CD4-positive, alpha-beta T cell treated with Interleukin-10 for 1 hour (primary cell): Measurements from ENCODE around the gene RPGRIP1.
"Not testable (repeated sequence)": the region's sequence is repeated elsewhere in the genome, so short reads cannot be mapped to it uniquely, and the experiment has no call there.

ENCODE experiments used
- DNase-seq: peaks from one replicate; pipeline ENCODE4 v3.0.0-alpha.2; 2020

RPGRIP1 gene

GRCh38 chr14:21258889-21259787, 20.7 kb upstream of the RPGRIP1 start:
- DNase-seq = peak; percentile 2

GRCh38 chr14:21261824-21262223, 18.1 kb upstream of the RPGRIP1 start:
- DNase-seq = peak; percentile 1

GRCh38 chr14:21262410-21262809, 17.5 kb upstream of the RPGRIP1 start:
- DNase-seq = peak; percentile 20

GRCh38 chr14:21263284-21264024, 16.4 kb upstream of the RPGRIP1 start:
- peak; percentile 22 for DNase-seq

- DNase-seq = peak; percentile 68
These were observed 15.7 kb upstream of the RPGRIP1 start for GRCh38 chr14:21264025-21264801.

GRCh38 chr14:21267431-21267845, 12.4 kb upstream of the RPGRIP1 start:
- peak; percentile 33 for DNase-seq

- DNase-seq = peak; percentile 64
These were observed 11.8 kb upstream of the RPGRIP1 start for GRCh38 chr14:21267886-21268616.

- peak; percentile 57 for DNase-seq
These were observed 11.1 kb upstream of the RPGRIP1 start for GRCh38 chr14:21268617-21269251.

GRCh38 chr14:21269252-21270046, 10.4 kb upstream of the RPGRIP1 start, which contains the start of gene HNRNPC:
Gene HNRNPC (minus strand): TSS chr14:21269442. CDS start chr14:21234193, 35,249 bp downstream.
- DNase-seq = peak; percentile 100

- DNase-seq = not testable (repeated sequence)
These were observed 7.2 kb upstream of the RPGRIP1 start for GRCh38 chr14:21272661-21273060.

- no peak for DNase-seq
These were observed 4.5 kb upstream of the RPGRIP1 start for GRCh38 chr14:21275261-21275858.

- DNase-seq = no peak
These were observed 1.3 kb upstream of the RPGRIP1 start for GRCh38 chr14:21278632-21279031.

- DNase-seq = not testable (repeated sequence)
These were observed 2.0 kb downstream of the RPGRIP1 start for GRCh38 chr14:21281917-21282316.

GRCh38 chr14:21286516-21286915, 6.6 kb downstream of the RPGRIP1 start:
- not testable (repeated sequence) for DNase-seq

GRCh38 chr14:21287168-21287567, 7.3 kb downstream of the RPGRIP1 start:
- no peak for DNase-seq

GRCh38 chr14:21294026-21294425, 14.1 kb downstream of the RPGRIP1 start:
- not testable (repeated sequence) for DNase-seq

GRCh38 chr14:21298358-21298757, 18.5 kb downstream of the RPGRIP1 start:
- DNase-seq = no peak

- no peak for DNase-seq
These were observed 19.8 kb downstream of the RPGRIP1 start for GRCh38 chr14:21299562-21300130.

- DNase-seq = peak; percentile 33
These were observed 21.0 kb downstream of the RPGRIP1 start for GRCh38 chr14:21300892-21301291.
